GM10248 (cell line): ENCODE measurements around the gene KCTD2.

ENCODE experiments used
- CTCF ChIA-PET: fragments of 300-600 bp; sonication (Branson Sonifier 250); formaldehyde crosslinking; extraction: SDS; loops from one replicate; lab custom pipeline; 2021; ENCODE audit warnings: antibody characterized with exemption; lab: Yijun Ruan, JAX
- POLR2A ChIA-PET: fragments of 350-650 bp; sonication (Branson Sonifier 250); formaldehyde crosslinking; extraction: SDS; loops from one replicate; lab custom pipeline; 2020; ENCODE audit warnings: antibody characterized with exemption; lab: Yijun Ruan, JAX
- DNase-seq: peaks from one replicate; pipeline ENCODE4 v3.0.0; 2012; ENCODE audit errors: extremely low spot score
- CTCF ChIP-seq: IDR thresholded peaks from 2 replicates; pipeline ENCODE4 v1.5.1; 2012; ENCODE audit warnings: mild to moderate bottlenecking, low read depth; ENCODE audit errors: extremely low read depth, missing control alignments, control extremely low read depth

Gene KCTD2

GRCh38 chr17:75061618-75062017 lies 14.6 kb downstream of the KCTD2 start:
- ChIA-PET POLR2A (interaction anchor here (1.2 kb wide), 1 partner anchor 27 kb away, joined by 3 read pairs; no protein-coding TSS in a partner anchor), CTCF (interaction anchor here (1.0 to 5.6 kb wide), 10 partner anchors 8 to 209 kb away, joined by 3 to 30 read pairs (median 8); partner anchors contain the start of genes MIF4GD and NT5C)
- TF ChIP-seq CTCF = no peak
- DNase-seq = no peak

GRCh38 chr17:75063201-75063600 lies 16.2 kb downstream of the KCTD2 start:
- TF ChIP-seq CTCF = no peak
- ChIA-PET CTCF (interaction anchor here (0.9 to 5.6 kb wide), 7 partner anchors 10 to 138 kb away, joined by 3 to 30 read pairs (median 4); partner anchors contain the start of gene NT5C), POLR2A (interaction anchor here (1.1 kb wide), 1 partner anchor 15 kb away, joined by 3 read pairs; no protein-coding TSS in a partner anchor)
- DNase-seq = no peak

- ChIA-PET CTCF (interaction anchor here (0.9 to 5.6 kb wide), 4 partner anchors 10 to 138 kb away, joined by 3 to 30 read pairs (median 4); no protein-coding TSS in a partner anchor), POLR2A (interaction anchor here (1.1 kb wide), 1 partner anchor 16 kb away, joined by 3 read pairs; no protein-coding TSS in a partner anchor)
- TF ChIP-seq CTCF = no peak
- no peak for DNase-seq
Measured at GRCh38 chr17:75063626-75064025, 16.6 kb downstream of the KCTD2 start.

- ChIA-PET CTCF (interaction anchor here (0.9 to 5.6 kb wide), 4 partner anchors 9 to 137 kb away, joined by 3 to 30 read pairs (median 4); no protein-coding TSS in a partner anchor), POLR2A (interaction anchor here (1.1 kb wide), 1 partner anchor 16 kb away, joined by 3 read pairs; no protein-coding TSS in a partner anchor)
- no peak for TF ChIP-seq CTCF
- no peak for DNase-seq
Measured at GRCh38 chr17:75064040-75064439, 17.0 kb downstream of the KCTD2 start.

GRCh38 chr17:75064460-75064859 lies 17.4 kb downstream of the KCTD2 start:
- ChIA-PET CTCF (interaction anchor here (1.4 to 5.6 kb wide), 2 partner anchors 50 to 107 kb away, joined by 3 to 30 read pairs; no protein-coding TSS in a partner anchor), POLR2A (no interaction called here)
- TF ChIP-seq CTCF = no peak
- DNase-seq = no peak

GRCh38 chr17:75064867-75065561 lies 18.0 kb downstream of the KCTD2 start:
- ChIA-PET CTCF (interaction anchor here (1.1 to 2.6 kb wide), 2 partner anchors 17 to 23 kb away, joined by 3 to 9 read pairs; partner anchors contain the start of gene SLC16A5), POLR2A (no interaction called here)
- TF ChIP-seq CTCF = no peak

More at GRCh38 chr17:75064867-75065561, 18.0 kb downstream of the KCTD2 start:
- DNase-seq = no peak
